Left cardiac atrium (tissue), 4 donors: Measurements from ENCODE around the gene KRTAP4-5. TPM values are rescaled to one million over a fixed set of nuclear protein-coding genes. Genes with fewer than 3 reads are reported as not detected.
"Not testable (repeated sequence)": the region's sequence is repeated elsewhere in the genome, so short reads cannot be mapped to it uniquely, and the experiment has no call there.

ENCODE experiments used
- ATAC-seq, 2 donors: fragments of 200-7000 bp; cut with Tn5 transposase; one replicate each; pipeline ENCODE4 v1.9.1; 2020; ENCODE audit warnings: mild to moderate bottlenecking in 2 of 2, moderate library complexity in 2 of 2
- DNase-seq: peaks from one replicate; pipeline ENCODE4 v3.0.0-alpha.2; 2020
- intact Hi-C, 2 donors: fragments of 100-400 bp; cut with DNase I; formaldehyde crosslinking; loops; one replicate each; pipeline versions ENCODE4 v1.14.1 to v1.15.1; 2022 to 2023
- long read RNA-seq: library from polyadenylated mRNA; unstranded; transcript quantifications from one replicate; pipeline ENCODE4 v2.0.0, GENCODE V29; 2021
- total RNA-seq, 2 donors: library from RNA; stranded (reverse); fragmentation: NEBNext Ultra II Directional; extraction: Animal tissue kit (Norgen Biotek cat#: 25700); gene quantifications; one replicate each; pipeline ENCODE4 v1.2.1, GENCODE V29; 2021
- donor health status: DM: no; HTN: yes; CAD: no.
- donor health status: DM: no; HTN: yes; CAD: no; lungs with severe emphysema.
- donor health status: DM: yes; HTN: yes; CAD: no.
- donor health status: Dilated cardiomyopathy.

Gene KRTAP4-5
- not detected for total RNA-seq
- long read RNA-seq: 0 reads

- intact Hi-C loops: no loop called here
- ATAC-seq: no peak
- no peak for DNase-seq
These were observed at the start of gene KRTAP4-5 for GRCh38 chr17:41149652-41149985. KRTAP4-5 (minus strand) TSS chr17:41149825; CDS start chr17:41149767, 58 bp downstream.

GRCh38 chr17:41196068-41196467 lies 46.4 kb upstream of the KRTAP4-5 start:
- DNase-seq (no peak), ATAC-seq (no peak)
- intact Hi-C loops: no loop called here

GRCh38 chr17:41190328-41190727 lies 40.7 kb upstream of the KRTAP4-5 start:
- intact Hi-C loops: no loop called here
- ATAC-seq: no peak
- no peak for DNase-seq

- DNase-seq, ATAC-seq, intact Hi-C loops: not testable (repeated sequence)
These were observed 40.3 kb upstream of the KRTAP4-5 start, which contains the start of gene KRTAP9-1 for GRCh38 chr17:41189837-41190318. KRTAP9-1 (plus strand) TSS chr17:41189887; CDS start chr17:41189887, 0 bp downstream.

- intact Hi-C loops: no loop called here
- ATAC-seq (no peak), DNase-seq (no peak)
These were observed 37.2 kb upstream of the KRTAP4-5 start for GRCh38 chr17:41186872-41187271.

GRCh38 chr17:41185001-41185400 lies 35.4 kb upstream of the KRTAP4-5 start:
- no peak for ATAC-seq
- intact Hi-C loops: no loop called here
- DNase-seq: no peak

- ATAC-seq (no peak), DNase-seq (no peak)
- intact Hi-C loops: no loop called here
These were observed 34.9 kb upstream of the KRTAP4-5 start, which contains the start of gene KRTAP4-1 for GRCh38 chr17:41184480-41184961. KRTAP4-1 (minus strand) TSS chr17:41184911; CDS start chr17:41184854, 57 bp downstream.

- intact Hi-C loops: no loop called here
- DNase-seq (no peak), ATAC-seq (no peak)
These were observed 29.4 kb upstream of the KRTAP4-5 start for GRCh38 chr17:41178843-41179616.

GRCh38 chr17:41178341-41178740 lies 28.7 kb upstream of the KRTAP4-5 start:
- intact Hi-C loops: no loop called here

GRCh38 chr17:41177727-41178271 lies 28.2 kb upstream of the KRTAP4-5 start, which contains the start of gene KRTAP4-2:
KRTAP4-2 (minus strand) TSS chr17:41178221; CDS start chr17:41178164, 57 bp downstream.
- no peak for ATAC-seq

More at GRCh38 chr17:41178341-41178740, 28.7 kb upstream of the KRTAP4-5 start:
- DNase-seq (no peak), ATAC-seq (no peak)

GRCh38 chr17:41176744-41177387 lies 27.2 kb upstream of the KRTAP4-5 start:
- intact Hi-C loops: no loop called here
- DNase-seq: no peak
- no peak for ATAC-seq

More at GRCh38 chr17:41177727-41178271, 28.2 kb upstream of the KRTAP4-5 start, which contains the start of gene KRTAP4-2:
- no peak for DNase-seq
- intact Hi-C loops: no loop called here

GRCh38 chr17:41171886-41172285 lies 22.3 kb upstream of the KRTAP4-5 start:
- intact Hi-C loops: no loop called here
- no peak for ATAC-seq
- DNase-seq: no peak

GRCh38 chr17:41168121-41168520 lies 18.5 kb upstream of the KRTAP4-5 start, which contains the start of gene KRTAP4-3:
KRTAP4-3 (minus strand) TSS chr17:41168221; CDS start chr17:41168172, 49 bp downstream.
- intact Hi-C loops: no loop called here
- no peak for ATAC-seq
- no peak for DNase-seq

GRCh38 chr17:41167561-41167960 lies 17.9 kb upstream of the KRTAP4-5 start:
- no peak for ATAC-seq
- no peak for DNase-seq
- intact Hi-C loops: no loop called here

- intact Hi-C loops: no loop called here
- DNase-seq: no peak
- no peak for ATAC-seq
These were observed 14.2 kb upstream of the KRTAP4-5 start for GRCh38 chr17:41163828-41164227.

GRCh38 chr17:41160648-41161047 lies 11.0 kb upstream of the KRTAP4-5 start, which contains the start of gene KRTAP4-4:
KRTAP4-4 (minus strand) TSS chr17:41160748; CDS start chr17:41160691, 57 bp downstream.
- DNase-seq: no peak
- no peak for ATAC-seq
- intact Hi-C loops: no loop called here

GRCh38 chr17:41160190-41160589 lies 10.6 kb upstream of the KRTAP4-5 start:
- ATAC-seq, DNase-seq, intact Hi-C loops: not testable (repeated sequence)

GRCh38 chr17:41153856-41154255 lies 4.2 kb upstream of the KRTAP4-5 start:
- intact Hi-C loops: no loop called here
- no peak for ATAC-seq

GRCh38 chr17:41151525-41151924 lies 1.9 kb upstream of the KRTAP4-5 start:
- intact Hi-C loops: no loop called here
- ATAC-seq (no peak), DNase-seq (no peak)

More at GRCh38 chr17:41153856-41154255, 4.2 kb upstream of the KRTAP4-5 start:
- no peak for DNase-seq
